ENCODE data around the gene MARCHF3. TPM values are rescaled to one million over a fixed set of nuclear protein-coding genes. Genes with fewer than 3 reads are reported as not detected.

Gene MARCHF3
- total and polyA plus RNA-seq, 10 of the 15 experiments (the other 5 are each of a cell fraction or from before 2014, with no cell fraction given) = 3.6 to 24.1 (median 11.3) TPM

DNA sequence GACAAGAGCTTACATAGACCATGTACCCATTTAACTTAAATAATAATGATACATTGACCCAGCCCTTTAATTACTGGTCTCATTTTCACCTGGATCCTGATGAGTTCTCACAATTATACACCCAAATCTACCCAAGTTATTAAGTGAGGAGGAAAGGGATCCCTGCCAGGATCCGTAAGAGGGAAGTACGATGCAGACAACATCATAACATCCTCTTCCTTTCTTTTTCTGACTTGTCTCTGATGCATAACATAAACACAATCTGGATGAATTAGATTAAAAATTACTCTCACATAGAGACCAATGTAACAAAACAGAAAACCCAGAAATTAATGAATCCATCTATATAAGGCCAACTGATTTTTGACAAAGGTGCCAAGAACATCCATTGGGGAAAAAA lies 17.0 kb downstream of the MARCHF3 start:
- peak; percentile 31 for FAIRE-seq
- Histone ChIP-seq H3K36me3 (ENCODE audit: control insufficient read depth in 2 of 2, insufficient read depth in 2 of 2, low read length in 1 of 2) (no peaks in the 10 kb centered on the region), H3K79me2 (ENCODE audit: control insufficient read depth, insufficient read depth, low read length) (no peaks in the 10 kb centered on the region; the same call in 1 of the 2 replicates), H3K4me3 (no peak overlapping the region), H2AFZ (ENCODE audit: control insufficient read depth, low read depth, low read length) (no peak overlapping the region), H3K9ac (ENCODE audit: control insufficient read depth, insufficient read depth, low read length) (no peak overlapping the region), H3K9me3 (replicated peaks; ENCODE audit: control insufficient read depth, insufficient read depth, low read length) (peaks cover 1% of the 10 kb centered on the region; the same call in 2 of the 3 replicates), H3K4me1 (ENCODE audit: control insufficient read depth, insufficient read depth, low read length) (peaks cover 25% of the 10 kb centered on the region), H3K4me2 (ENCODE audit: control insufficient read depth, insufficient read depth) (no peak overlapping the region), H3K27ac (ENCODE audit: control insufficient read depth, insufficient read depth) (no peak overlapping the region), H4K20me1 (ENCODE audit: control insufficient read depth, insufficient read depth) (no peaks in the 10 kb centered on the region), H3K27me3 (replicated peaks in 1 of 2; ENCODE audit: control insufficient read depth in 2 of 2, insufficient read depth in 2 of 2, low read length in 1 of 2) (no peaks in the 10 kb centered on the region)
- in situ Hi-C loops (cut with MboI) = no loop called here
- no peak for DNase-seq (ENCODE audit: low read depth, low spot score)
- ChIA-PET RAD21 (ENCODE audit: unreplicated experiment) (interaction anchor here (0.9 to 6.7 kb wide), 8 partner anchors 9 to 236 kb away, joined by 3 to 107 read pairs (median 6); partner anchors contain the start of gene LMNB1), CTCF (interaction anchor here (0.6 to 4.0 kb wide), 6 partner anchors 12 to 48 kb away, joined by 3 to 25 read pairs (median 4); no protein-coding TSS in a partner anchor), POLR2A (interaction anchor here (0.6 to 6.7 kb wide), 7 partner anchors 9 to 235 kb away, joined by 3 to 114 read pairs (median 5); no protein-coding TSS in a partner anchor), SMC1A (ENCODE audit: uncharacterized antibody, unreplicated experiment) (interaction anchor here (0.7 to 8.3 kb wide), 10 partner anchors 8 to 336 kb away, joined by 3 to 156 read pairs (median 4); partner anchors contain the start of gene MARCHF3)
- intact Hi-C loops (cut with micrococcal nuclease; ENCODE audit: unreplicated experiment) = loop anchor here (2.0 to 5.0 kb wide), 3 partner anchors 49 to 571 kb away; partner anchors contain the start of gene LMNB1
- no peak for ATAC-seq
- TF ChIP-seq RCOR1 (conservative IDR thresholded peaks at IDR 0.05; ENCODE audit: low read depth, low read length) (no peak), DPF2 (IDR thresholded peaks at IDR 0.05) (no peak)
- BruUV-seq (replicated peaks) = no TSS peak
- WGBS (ENCODE audit: insufficient coverage, insufficient replicate concordance, low lambda C conversion rate, missing lambda C conversion rate) = 76% methylated on average over 2 of the region's 2 CpGs

DNA sequence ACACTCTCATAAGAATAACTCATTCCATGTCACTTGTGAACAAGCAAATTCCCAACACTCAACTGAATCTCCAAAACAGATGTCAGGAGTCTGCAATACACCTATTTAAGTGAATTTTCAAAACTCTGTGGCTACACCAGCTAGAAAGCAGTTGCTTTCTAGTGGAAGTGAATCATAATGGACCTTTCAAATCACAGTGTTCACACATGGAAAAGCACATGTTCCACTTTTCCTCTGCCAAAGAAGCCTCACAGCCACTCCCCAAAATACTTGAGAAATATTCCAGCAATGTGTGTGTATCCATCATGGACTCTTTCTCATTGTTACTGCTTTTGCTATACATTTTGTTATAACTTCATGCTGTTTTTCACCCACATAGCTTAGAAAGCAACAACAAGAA lies 17.4 kb downstream of the MARCHF3 start:
- H2AFZ ChIP-seq (ENCODE audit: control insufficient read depth, low read depth, low read length) = no peak overlapping the region
- no peaks in the 10 kb centered on the region for H3K27me3 ChIP-seq (replicated peaks in 1 of 2; ENCODE audit: control insufficient read depth in 2 of 2, insufficient read depth in 2 of 2, low read length in 1 of 2)
- DNase-seq (ENCODE audit: low read depth, low spot score) (no peak), FAIRE-seq (no peak), ATAC-seq (peak; percentile 8; the same call in 2 of the 3 replicates)
- no peaks in the 10 kb centered on the region for H3K36me3 ChIP-seq (ENCODE audit: control insufficient read depth in 2 of 2, insufficient read depth in 2 of 2, low read length in 1 of 2)
- H4K20me1 ChIP-seq (ENCODE audit: control insufficient read depth, insufficient read depth) = no peaks in the 10 kb centered on the region
- H3K79me2 ChIP-seq (ENCODE audit: control insufficient read depth, insufficient read depth, low read length) = no peaks in the 10 kb centered on the region; the same call in 1 of the 2 replicates
- H3K9me3 ChIP-seq (replicated peaks; ENCODE audit: control insufficient read depth, insufficient read depth, low read length) = peaks cover 1% of the 10 kb centered on the region; the same call in 2 of the 3 replicates
- POLR2A ChIA-PET = interaction anchor here (0.6 to 6.7 kb wide), 10 partner anchors 8 to 480 kb away, joined by 3 to 114 read pairs (median 5); no protein-coding TSS in a partner anchor
- intact Hi-C loops (cut with micrococcal nuclease; ENCODE audit: unreplicated experiment) (loop anchor here (1.0 to 5.0 kb wide), 5 partner anchors 25 to 571 kb away; partner anchors contain the start of gene LMNB1), in situ Hi-C loops (cut with MboI) (no loop called here)
- H3K4me2 ChIP-seq (ENCODE audit: control insufficient read depth, insufficient read depth) = peak overlapping the region; percentile 3
- peaks cover 25% of the 10 kb centered on the region for H3K4me1 ChIP-seq (ENCODE audit: control insufficient read depth, insufficient read depth, low read length)
- BruUV-seq (replicated peaks) = no TSS peak
- RAD21 ChIA-PET (ENCODE audit: unreplicated experiment) = interaction anchor here (0.6 to 6.7 kb wide), 10 partner anchors 9 to 236 kb away, joined by 3 to 107 read pairs (median 5); partner anchors contain the start of gene LMNB1
- no peak overlapping the region for H3K4me3 ChIP-seq
- TF ChIP-seq PAX8 (IDR thresholded peaks at IDR 0.05) (no peak), REST (IDR thresholded peaks at IDR 0.05; ENCODE audit: low read depth, low read length) (no peak), LARP7 (IDR thresholded peaks at IDR 0.05) (no peak)
- H3K9ac ChIP-seq (ENCODE audit: control insufficient read depth, insufficient read depth, low read length) = no peak overlapping the region
- H3K27ac ChIP-seq (ENCODE audit: control insufficient read depth, insufficient read depth) = peak overlapping the region; percentile 36
- SMC1A ChIA-PET (ENCODE audit: uncharacterized antibody, unreplicated experiment) = interaction anchor here (0.7 to 8.3 kb wide), 12 partner anchors 8 to 131 kb away, joined by 3 to 156 read pairs (median 7); partner anchors contain the start of gene MARCHF3
- CTCF ChIA-PET = interaction anchor here (0.6 to 4.0 kb wide), 6 partner anchors 13 to 48 kb away, joined by 3 to 25 read pairs (median 4); no protein-coding TSS in a partner anchor

Data from GM12878 (cell line).